GM19452 (cell line): ENCODE data around the gene ATP6AP1.

Experiments used
- ATAC-seq: cut with Tn5 transposase; IDR thresholded peaks from one replicate; pipeline ENCODE4 v1.9.1; 2021; ENCODE audit not compliant: unreplicated experiment

Gene ATP6AP1

GRCh38 chrX:154468217-154468616 lies 39.7 kb downstream of the ATP6AP1 start:
- no peak for ATAC-seq

GRCh38 chrX:154469114-154469513 lies 40.6 kb downstream of the ATP6AP1 start:
- ATAC-seq, result no peak

DNA sequence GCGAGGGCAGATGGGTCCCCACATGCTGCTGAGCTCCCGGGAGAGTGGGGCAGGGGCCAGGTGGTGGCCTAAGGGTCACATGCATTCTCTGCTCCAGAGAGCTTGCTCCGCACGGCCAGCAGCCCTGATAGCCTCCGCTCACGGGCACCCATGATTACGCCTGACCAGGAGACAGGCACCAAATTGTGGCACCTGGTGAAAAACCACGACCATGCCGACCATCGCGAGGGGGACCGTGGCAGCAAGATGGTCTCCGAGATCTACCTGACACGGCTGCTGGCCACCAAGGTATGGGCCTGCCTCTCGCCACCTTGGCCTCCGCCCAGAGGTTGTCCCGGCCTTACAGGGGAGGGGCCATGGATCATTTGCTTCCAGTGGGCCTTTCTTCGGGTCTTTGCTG lies 41.4 kb downstream of the ATP6AP1 start:
- no peak for ATAC-seq

GRCh38 chrX:154470434-154470833 lies 42.0 kb downstream of the ATP6AP1 start:
- no peak for ATAC-seq

DNA sequence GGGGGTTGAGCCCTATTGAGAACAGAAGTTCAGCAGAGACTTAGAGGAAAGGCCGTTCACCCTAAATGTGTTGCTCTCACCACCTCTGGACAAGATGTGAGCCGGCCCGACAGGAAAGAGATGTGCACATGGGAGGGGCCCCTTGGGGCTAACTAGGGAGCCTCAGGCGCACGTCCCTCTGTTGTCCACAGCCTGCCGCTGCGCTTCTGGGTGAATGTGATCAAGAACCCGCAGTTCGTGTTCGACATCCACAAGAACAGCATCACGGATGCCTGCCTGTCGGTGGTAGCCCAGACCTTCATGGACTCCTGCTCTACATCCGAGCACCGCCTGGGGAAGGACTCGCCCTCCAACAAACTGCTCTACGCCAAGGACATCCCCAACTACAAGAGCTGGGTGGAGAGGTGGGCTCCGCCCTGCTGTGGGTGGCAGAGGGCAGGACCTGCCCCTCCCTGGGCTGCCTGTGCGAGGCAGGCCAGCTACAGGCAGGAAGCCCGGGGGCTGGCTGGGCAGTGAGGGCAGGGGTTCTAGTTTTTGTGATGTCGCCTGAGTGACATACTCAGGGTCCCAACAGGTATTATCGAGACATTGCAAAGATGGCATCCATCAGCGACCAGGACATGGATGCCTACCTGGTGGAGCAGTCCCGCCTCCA lies 42.6 kb downstream of the ATP6AP1 start:
- no peak for ATAC-seq

DNA sequence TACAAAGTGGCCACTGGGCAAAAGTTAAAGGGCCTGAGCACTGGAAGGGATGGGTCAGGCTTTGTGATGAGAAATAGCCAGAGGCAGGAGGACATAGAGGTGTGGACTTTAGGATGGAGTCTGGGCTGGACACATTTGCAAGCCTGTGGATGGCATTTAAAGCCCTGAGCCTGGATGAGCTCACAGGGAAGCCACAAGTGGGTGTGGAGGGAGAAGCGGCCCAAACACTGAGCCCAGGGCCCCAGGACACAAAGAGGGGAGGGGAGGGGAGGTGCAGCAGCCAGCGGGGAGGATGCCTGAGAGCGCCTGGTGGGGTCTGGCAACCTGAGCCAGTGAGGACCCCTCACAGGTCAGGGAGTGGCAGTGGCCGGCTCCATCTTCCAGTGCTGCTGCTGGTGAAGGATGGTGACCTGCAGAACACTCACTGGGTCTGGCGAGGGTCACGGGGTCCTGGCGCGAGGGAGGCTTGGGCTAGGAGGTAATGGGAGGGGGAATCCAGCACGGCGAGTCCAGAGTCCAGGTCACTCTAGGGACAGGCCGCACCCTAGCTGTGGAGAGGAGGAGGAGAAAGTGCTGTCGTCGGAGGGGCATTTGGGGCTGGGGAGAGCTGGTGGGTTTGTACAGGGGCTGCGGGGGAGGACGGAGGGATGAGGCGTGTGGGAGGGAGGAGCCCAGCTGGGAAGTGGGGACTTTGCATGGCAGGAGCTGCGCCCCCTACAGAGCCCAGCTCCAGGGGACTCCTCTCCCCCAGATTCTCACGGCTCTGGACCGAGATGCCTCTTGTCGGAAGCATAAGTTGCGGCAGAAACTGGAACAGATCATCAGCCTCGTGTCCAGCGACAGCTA lies 43.6 kb downstream of the ATP6AP1 start:
- no peak for ATAC-seq

GRCh38 chrX:154472685-154473632 lies 44.5 kb downstream of the ATP6AP1 start:
- no peak for ATAC-seq

DNA sequence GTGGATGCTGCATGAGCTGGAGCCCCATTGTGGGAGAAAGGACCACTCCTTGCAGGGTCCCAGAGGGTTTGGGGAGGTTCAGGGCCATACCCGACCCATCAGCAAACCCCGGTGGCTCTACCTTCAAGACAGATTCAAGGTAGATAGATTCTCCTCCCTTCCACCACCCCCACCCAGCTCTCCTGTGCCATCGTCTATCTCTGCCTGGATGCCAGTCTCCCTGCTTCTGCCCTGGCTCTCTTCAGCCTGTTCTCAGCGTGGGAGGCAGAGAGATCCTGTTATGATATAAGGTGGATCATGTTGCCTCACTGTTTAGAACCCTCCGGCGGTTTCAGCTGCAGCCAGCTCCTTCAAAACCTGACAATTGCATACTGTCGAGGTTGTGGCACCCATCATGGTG lies 45.2 kb downstream of the ATP6AP1 start:
- ATAC-seq, result no peak

- ATAC-seq, result no peak
Observed at GRCh38 chrX:154476821-154477220, 48.3 kb downstream of the ATP6AP1 start.

DNA sequence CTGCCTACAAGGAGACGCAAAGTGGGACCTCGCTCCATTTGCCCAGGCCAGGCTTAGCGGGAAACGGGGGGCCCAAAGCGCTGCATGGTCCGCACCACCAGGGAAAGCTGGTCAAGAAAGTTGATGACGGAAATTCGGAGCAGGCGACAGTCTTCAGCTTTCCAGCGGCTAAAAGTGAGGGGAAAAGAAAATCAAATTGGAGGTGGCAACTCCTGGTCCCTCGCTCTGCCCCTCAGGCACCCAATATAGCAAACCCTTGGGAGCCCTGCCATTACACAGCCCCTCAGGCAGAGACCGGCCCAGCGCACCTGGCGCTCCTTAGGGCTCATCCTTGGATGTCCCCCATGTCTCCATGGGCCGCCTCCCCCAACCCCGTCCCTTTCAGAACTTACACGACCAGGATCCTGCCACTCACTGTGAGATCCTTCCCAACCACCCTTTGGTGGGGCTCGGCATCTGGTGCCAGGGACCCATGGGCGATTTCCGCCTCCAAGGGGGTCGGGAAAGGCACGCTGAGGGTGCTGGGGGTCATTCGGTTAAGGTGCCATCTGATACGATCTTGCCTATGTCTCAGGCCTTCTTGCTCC lies 49.5 kb downstream of the ATP6AP1 start:
- no peak for ATAC-seq

DNA sequence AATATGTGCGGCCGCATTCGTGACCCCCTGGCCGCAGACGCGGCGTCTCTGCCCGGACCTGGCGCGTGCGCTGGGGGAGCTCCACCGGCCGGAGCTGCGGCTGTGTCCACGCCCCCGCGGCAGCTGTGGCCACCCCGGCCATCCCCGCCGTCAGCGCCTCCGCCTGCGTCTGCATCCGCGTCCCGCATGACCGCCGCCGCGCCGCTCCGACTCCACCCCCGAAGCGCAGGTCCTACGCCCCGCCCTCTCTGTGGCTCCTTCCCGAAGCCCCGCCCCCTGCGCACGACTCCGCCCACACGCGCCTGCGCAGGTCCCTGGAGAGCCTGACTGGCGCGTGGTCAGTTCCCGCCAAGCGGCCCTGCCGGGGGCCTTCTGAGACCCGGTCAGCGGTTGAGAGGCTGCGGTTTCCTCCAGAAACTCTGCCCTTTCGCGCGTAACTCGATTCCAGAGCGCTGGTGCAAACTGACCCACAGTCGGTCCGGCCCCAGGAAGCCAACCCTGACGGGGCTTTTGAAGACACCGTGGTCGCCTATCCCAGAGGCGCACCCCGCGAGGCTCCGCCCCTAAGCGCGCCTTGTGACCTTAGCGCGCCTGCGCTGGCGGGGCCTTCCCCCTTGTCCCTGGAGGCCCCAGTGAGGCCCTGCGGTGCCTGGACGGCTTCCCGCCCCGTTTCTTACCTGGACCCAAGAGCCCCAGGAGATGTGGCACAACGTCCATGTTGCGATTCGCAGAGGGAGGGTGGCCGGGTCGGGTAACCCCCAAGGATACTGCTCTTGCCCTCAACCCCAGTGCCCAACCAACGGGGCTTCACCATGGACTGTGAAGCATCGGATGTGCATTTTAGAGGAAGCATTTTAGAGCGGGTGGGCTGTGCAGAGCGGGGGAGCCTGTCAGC lies 50.5 kb downstream of the ATP6AP1 start, which contains the start of gene LAGE3:
LAGE3 (minus strand) TSS at position 554 of the 895 bp plus-strand sequence; CDS start at position 188, 366 bp downstream.
- peak; percentile 82 for ATAC-seq

DNA sequence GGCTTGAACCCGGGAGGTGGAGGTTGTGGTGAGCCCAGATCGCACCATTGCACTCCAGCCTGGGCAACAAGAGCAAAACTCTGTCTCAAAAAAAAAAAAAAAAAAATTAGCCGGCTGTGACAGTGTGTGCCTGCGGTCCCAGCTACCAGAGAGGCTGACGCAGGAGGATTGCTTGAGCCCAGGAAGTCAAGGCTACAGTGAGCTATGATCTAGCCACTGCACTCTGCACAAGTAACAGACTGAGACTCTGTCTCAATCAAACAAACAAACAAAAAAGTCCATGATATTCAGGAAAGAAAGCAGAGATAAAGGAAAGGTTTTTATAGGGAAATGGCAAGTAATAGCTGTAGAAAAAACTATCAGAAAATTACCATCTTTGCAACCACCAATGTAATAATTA lies 52.7 kb downstream of the ATP6AP1 start:
- ATAC-seq, result no peak

DNA sequence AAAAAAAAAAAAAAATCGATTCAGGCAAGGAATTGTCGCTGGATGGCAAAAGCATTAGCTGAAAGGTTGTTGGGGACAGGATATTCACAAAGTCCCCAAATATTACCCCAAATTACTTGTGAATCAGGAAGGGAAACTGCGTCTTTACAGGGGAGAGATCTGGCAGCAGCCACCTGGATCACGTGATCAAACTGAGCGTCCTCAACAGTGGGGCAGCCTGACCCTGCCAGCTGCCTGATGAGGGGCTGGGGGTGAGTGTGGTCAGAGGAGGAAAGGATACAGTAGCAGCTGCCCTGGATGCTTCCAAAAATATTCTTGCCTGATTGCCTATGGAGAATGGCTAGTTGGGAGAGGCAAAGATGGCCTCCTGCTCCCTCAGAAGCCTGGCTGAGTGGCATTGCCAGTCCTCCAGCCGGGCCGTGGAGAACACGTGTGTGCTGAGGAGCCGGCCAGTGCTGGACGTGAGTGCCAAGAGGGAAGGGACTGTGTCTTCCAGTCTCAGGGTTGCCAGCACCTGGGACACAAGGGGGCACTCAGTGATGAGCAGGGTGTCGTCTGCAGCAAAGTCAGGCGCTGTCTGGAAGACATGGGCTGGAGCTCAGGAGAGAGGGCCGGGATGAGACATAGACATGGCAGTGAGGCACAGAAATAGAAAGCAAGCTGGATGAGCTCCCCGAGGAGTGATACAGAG lies 53.6 kb downstream of the ATP6AP1 start:
- ATAC-seq, result no peak

DNA sequence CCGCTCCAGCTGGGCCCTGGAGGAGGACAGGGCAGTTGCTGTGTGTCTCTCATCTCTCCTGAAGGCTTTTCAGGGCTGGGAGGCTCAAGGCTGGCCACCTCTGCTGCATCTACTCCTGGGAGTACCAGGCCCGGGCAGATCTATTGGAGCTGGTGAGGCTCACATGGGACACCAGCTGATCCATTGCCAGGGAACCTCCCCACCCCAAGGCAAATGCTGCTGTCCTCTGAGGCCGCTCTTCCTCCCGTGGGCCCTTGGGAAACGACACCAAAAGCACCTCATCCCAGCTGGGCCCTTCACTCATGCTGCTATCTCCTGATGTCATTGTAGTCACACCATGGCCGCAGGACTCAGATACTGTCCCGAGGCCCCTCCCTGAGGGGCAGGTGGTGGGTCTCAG lies 54.3 kb downstream of the ATP6AP1 start:
- no peak for ATAC-seq

DNA sequence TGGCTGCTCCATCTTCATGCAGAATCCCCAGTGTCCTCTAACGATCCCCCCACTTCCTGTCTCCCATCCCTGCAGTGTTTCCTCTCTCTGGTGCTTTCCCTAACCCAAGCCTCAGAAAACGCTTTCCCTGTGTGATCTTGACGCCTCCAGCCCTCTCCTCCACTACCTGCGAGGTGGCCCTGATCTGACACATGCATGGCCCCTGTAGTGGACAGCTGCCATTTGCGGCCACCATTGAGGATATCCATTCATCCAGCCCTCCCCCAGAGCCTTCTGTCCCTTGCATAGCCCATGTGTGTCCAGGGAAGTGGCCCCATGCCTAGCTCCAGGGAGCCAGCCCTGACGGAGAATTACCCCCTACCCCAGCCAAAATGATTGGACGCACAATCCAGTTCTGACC lies 54.8 kb downstream of the ATP6AP1 start:
- ATAC-seq, result no peak

DNA sequence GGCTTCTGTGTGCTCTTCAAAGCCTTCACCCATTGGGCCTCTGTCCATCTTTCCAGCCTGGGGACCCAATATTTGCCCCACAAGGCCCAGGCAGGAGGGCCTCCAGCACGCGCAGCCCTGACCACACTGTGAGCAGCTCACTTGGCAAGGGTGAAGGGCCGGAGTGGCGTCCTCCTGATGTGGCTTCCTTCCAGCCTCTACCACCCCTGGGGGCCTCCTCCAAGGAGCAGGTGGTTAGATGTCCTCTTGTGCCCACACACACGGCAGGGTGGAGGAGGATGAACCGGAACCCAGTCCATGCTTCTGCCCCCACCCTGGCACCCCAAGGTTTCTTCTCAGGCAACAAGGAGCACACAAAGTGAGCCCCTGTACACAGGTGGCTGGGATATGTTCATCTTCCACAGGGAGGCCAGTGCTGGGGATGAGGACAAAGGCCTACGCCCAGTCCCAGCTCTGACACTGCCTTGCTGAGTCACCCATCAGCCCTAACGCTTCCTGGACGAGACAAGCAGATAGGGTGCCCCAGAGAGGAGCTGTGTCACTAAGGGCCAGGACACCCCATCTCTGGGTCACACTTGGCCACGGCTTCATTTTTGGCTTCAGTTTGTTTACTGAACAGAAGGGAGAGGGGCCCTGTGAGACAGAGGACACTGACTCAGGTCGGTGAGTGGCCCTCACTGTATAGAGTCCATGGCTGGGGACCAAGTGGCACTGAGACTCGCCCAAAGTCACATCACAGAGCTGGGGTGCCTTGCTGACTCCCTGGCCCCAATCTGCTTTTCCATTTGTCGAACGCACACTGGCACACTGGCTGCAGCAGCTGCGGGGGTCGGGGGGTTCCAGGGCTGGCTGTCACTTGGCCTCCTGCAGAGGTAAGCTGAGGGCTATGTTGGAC lies 56.0 kb downstream of the ATP6AP1 start:
- no peak for ATAC-seq

- ATAC-seq, result no peak
Observed at GRCh38 chrX:154485150-154486051, 56.9 kb downstream of the ATP6AP1 start.
